ENCODE results near the gene EFHD1.

DNA sequence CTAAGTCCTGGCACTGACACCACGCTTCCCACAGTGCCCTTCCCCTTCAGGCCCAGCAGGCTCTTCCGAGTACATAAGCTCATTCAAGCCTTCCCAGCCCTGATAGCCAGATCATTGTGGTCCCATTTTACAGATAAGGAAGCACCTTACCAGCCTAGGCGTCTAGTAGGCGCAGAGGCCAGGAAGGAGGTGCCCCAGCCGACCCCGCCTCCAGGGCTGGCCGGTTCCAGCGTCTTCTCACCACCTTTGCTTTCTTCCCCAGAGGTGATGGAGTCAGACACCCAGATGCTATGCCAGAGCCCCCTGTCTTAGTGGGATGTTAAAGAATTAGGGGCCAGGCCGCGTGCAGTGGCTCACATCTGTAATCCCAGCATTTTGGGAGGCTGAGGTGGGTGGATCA, 28.9 kb upstream of the EFHD1 start:
- TF ChIP-seq CTCF (conservative IDR thresholded peaks at IDR 0.05) = no peak
- TF ChIP-seq ZFX (IDR thresholded peaks at IDR 0.05) = no peak

Measured in C4-2B (cell line).